SK-N-SH (cell line): Measurements from ENCODE around the gene CALB2.

ENCODE experiments used
- CTCF ChIP-seq: fragments of 200-600 bp; sonication (generic); IDR thresholded peaks from 2 replicates; pipeline ENCODE4 v1.6.1; 2017; ENCODE audit warnings: antibody characterized with exemption, mild to moderate bottlenecking, moderate library complexity
- MAX ChIP-seq: IDR thresholded peaks from 2 replicates; pipeline ENCODE4 v1.4.0; 2012; ENCODE audit warnings: low read depth
- MXI1 ChIP-seq: IDR thresholded peaks from 2 replicates; pipeline ENCODE4 v1.6.1; 2012; ENCODE audit warnings: mild to moderate bottlenecking, low read depth, low read length, improper control_type of control experiment
- POLR2AphosphoS5 ChIP-seq: IDR thresholded peaks from 2 replicates; pipeline ENCODE4 v1.6.1; 2012; ENCODE audit warnings: low read depth, low read length
- RCOR1 ChIP-seq: fragments of 150-350 bp; IDR thresholded peaks from 2 replicates; pipeline ENCODE4 v1.6.1; 2017; ENCODE audit warnings: antibody characterized with exemption, low read length
- REST ChIP-seq: IDR thresholded peaks from 2 replicates; pipeline ENCODE4 v1.6.1; 2012; ENCODE audit warnings: mild to moderate bottlenecking, low read depth, low read length, moderate library complexity

- no peak for TF ChIP-seq MAX
- TF ChIP-seq POLR2AphosphoS5: no peak
- no peak for TF ChIP-seq REST
- no peak for TF ChIP-seq CTCF
- TF ChIP-seq RCOR1: no peak
- no peak for TF ChIP-seq MXI1
These were observed 45.8 kb downstream of the CALB2 start for GRCh38 chr16:71404364-71404763.
